ENCODE measurements around the gene ZNF724.
A peak's percentile ranks its signal among the peaks of the same experiment; 100 is the strongest.
"Not testable (repeated sequence)": the region's sequence is repeated elsewhere in the genome, so short reads cannot be mapped to it uniquely, and the experiment has no call there.

Gene ZNF724

GRCh38 chr19:23249911-23250649 lies at the start of gene ZNF724:
TSS of gene ZNF724 (minus strand) at chr19:23250394. CDS start at chr19:23250242, 152 bp downstream.
- peak; percentile 99 for ATAC-seq
- TF ChIP-seq ZC3H10 (CRISPR knock-in tag; IDR thresholded peaks at IDR 0.05) (no peak), PATZ1 (CRISPR knock-in tag; IDR thresholded peaks at IDR 0.05; ENCODE audit: borderline replicate concordance) (no peak), ISL1 (CRISPR knock-in tag; IDR thresholded peaks at IDR 0.05) (no peak), TCF4 (CRISPR knock-in tag; IDR thresholded peaks at IDR 0.05; ENCODE audit: borderline replicate concordance) (no peak), ZFP30 (CRISPR knock-in tag; IDR thresholded peaks at IDR 0.05) (no peak), SNAI2 (CRISPR knock-in tag; IDR thresholded peaks at IDR 0.05) (no peak), ZNF70 (CRISPR knock-in tag; IDR thresholded peaks at IDR 0.05) (no peak)

DNA sequence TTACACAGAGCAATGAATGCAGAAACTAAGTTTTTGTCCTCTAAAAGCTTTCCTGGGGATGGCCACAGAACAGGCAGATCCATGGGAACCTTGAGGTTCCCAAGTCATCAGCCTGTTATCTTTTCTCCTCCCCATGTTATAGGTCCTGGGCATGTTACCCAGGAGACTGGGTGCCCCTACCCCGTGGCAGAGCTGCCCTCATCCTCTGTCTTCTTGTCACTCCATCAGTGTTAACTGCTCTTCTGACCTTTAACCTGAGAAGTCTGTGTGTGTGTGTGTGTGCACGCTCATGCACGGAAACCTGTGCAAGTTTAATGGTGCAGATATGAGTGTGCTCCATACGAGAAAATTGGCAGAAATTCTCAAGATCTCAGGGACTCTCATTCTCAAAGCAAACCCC lies 43.9 kb upstream of the ZNF724 start:
- no peak for ATAC-seq
- TF ChIP-seq ZNF70 (CRISPR knock-in tag; IDR thresholded peaks at IDR 0.05) (no peak), ISL1 (CRISPR knock-in tag; IDR thresholded peaks at IDR 0.05) (no peak), ZNF8 (CRISPR knock-in tag; IDR thresholded peaks at IDR 0.05) (no peak), RARB (CRISPR knock-in tag; IDR thresholded peaks at IDR 0.05) (no peak), ZC3H10 (CRISPR knock-in tag; IDR thresholded peaks at IDR 0.05) (no peak), ARNTL (CRISPR knock-in tag; IDR thresholded peaks at IDR 0.05; ENCODE audit: borderline replicate concordance, low read depth) (no peak)

GRCh38 chr19:23289966-23290365 lies 39.8 kb upstream of the ZNF724 start:
- not testable (repeated sequence) for ATAC-seq

GRCh38 chr19:23287620-23288019 lies 37.4 kb upstream of the ZNF724 start:
- ATAC-seq: no peak
- TF ChIP-seq ZNF8 (CRISPR knock-in tag; IDR thresholded peaks at IDR 0.05): no peak
- TF ChIP-seq, protein P1, sequence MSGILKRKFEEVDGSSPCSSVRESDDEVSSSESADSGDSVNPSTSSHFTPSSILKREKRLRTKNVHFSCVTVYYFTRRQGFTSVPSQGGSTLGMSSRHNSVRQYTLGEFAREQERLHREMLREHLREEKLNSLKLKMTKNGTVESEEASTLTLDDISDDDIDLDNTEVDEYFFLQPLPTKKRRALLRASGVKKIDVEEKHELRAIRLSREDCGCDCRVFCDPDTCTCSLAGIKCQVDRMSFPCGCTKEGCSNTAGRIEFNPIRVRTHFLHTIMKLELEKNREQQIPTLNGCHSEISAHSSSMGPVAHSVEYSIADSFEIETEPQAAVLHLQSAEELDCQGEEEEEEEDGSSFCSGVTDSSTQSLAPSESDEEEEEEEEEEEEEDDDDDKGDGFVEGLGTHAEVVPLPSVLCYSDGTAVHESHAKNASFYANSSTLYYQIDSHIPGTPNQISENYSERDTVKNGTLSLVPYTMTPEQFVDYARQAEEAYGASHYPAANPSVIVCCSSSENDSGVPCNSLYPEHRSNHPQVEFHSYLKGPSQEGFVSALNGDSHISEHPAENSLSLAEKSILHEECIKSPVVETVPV (CRISPR knock-in tag; IDR thresholded peaks at IDR 0.05): no peak

- ATAC-seq: 0 out of 3 replicates have a peak, but pooled peaks have one; percentile 21
These were observed 36.3 kb upstream of the ZNF724 start for GRCh38 chr19:23286477-23286876.

More at GRCh38 chr19:23286477-23286876, 36.3 kb upstream of the ZNF724 start:
- TF ChIP-seq, protein P1 (CRISPR knock-in tag; IDR thresholded peaks at IDR 0.05): no peak
- TF ChIP-seq, protein P2, sequence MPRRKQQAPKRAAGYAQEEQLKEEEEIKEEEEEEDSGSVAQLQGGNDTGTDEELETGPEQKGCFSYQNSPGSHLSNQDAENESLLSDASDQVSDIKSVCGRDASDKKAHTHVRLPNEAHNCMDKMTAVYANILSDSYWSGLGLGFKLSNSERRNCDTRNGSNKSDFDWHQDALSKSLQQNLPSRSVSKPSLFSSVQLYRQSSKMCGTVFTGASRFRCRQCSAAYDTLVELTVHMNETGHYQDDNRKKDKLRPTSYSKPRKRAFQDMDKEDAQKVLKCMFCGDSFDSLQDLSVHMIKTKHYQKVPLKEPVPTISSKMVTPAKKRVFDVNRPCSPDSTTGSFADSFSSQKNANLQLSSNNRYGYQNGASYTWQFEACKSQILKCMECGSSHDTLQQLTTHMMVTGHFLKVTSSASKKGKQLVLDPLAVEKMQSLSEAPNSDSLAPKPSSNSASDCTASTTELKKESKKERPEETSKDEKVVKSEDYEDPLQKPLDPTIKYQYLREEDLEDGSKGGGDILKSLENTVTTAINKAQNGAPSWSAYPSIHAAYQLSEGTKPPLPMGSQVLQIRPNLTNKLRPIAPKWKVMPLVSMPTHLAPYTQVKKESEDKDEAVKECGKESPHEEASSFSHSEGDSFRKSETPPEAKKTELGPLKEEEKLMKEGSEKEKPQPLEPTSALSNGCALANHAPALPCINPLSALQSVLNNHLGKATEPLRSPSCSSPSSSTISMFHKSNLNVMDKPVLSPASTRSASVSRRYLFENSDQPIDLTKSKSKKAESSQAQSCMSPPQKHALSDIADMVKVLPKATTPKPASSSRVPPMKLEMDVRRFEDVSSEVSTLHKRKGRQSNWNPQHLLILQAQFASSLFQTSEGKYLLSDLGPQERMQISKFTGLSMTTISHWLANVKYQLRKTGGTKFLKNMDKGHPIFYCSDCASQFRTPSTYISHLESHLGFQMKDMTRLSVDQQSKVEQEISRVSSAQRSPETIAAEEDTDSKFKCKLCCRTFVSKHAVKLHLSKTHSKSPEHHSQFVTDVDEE (CRISPR knock-in tag; IDR thresholded peaks at IDR 0.05): no peak
- TF ChIP-seq BACH2 (CRISPR knock-in tag; IDR thresholded peaks at IDR 0.05; ENCODE audit: borderline replicate concordance) (no peak), ZFP30 (CRISPR knock-in tag; IDR thresholded peaks at IDR 0.05) (no peak), SNAI2 (CRISPR knock-in tag; IDR thresholded peaks at IDR 0.05) (no peak), ZNF70 (CRISPR knock-in tag; IDR thresholded peaks at IDR 0.05) (no peak), PPARA (CRISPR knock-in tag; IDR thresholded peaks at IDR 0.05; ENCODE audit: borderline replicate concordance) (no peak), POU6F1 (CRISPR knock-in tag; IDR thresholded peaks at IDR 0.05; ENCODE audit: borderline replicate concordance, low read depth) (no peak), ARNTL (CRISPR knock-in tag; IDR thresholded peaks at IDR 0.05; ENCODE audit: borderline replicate concordance, low read depth) (no peak)
